Neural cell (in vitro differentiated cells): ENCODE measurements around the gene LBR. TPM values are rescaled to one million over a fixed set of nuclear protein-coding genes. Genes with fewer than 3 reads are reported as not detected.

Experiments used
- H2AFZ ChIP-seq: fragments of 200-600, 300-800 bp; sonication (generic), shearing (Covaris generic); 2 replicates; pipeline ENCODE4 v1.6.0; 2014; ENCODE audit warnings: low read depth, mild to moderate bottlenecking, antibody characterized with exemption, low read length, moderate library complexity
- H3F3A ChIP-seq: fragments of 200-600 bp; shearing (Covaris generic); 2 replicates; pipeline ENCODE4 v1.6.1; 2016; ENCODE audit warnings: mild to moderate bottlenecking, moderate library complexity, mixed read lengths, antibody characterized with exemption, low read length; ENCODE audit not compliant: insufficient read depth, poor library complexity, severe bottlenecking
- H3K27ac ChIP-seq: fragments of 200-600, 300-800 bp; sonication (generic), shearing (Covaris generic); 2 replicates; pipeline ENCODE4 v1.5.1; 2014; ENCODE audit warnings: mild to moderate bottlenecking, low read length, moderate library complexity
- H3K27me3 ChIP-seq: fragments of 300-800, 200-600 bp; sonication (generic), shearing (Covaris generic); 2 replicates; pipeline ENCODE4 v1.6.0; 2014; ENCODE audit warnings: mild to moderate bottlenecking, low read depth, low read length, moderate library complexity; ENCODE audit not compliant: insufficient read depth
- H3K36me3 ChIP-seq: fragments of 300-800, 200-600 bp; sonication (generic), shearing (Covaris generic); 2 replicates; pipeline ENCODE4 v1.5.1; 2014; ENCODE audit warnings: mild to moderate bottlenecking, antibody characterized with exemption, low read length, moderate library complexity; ENCODE audit not compliant: insufficient read depth
- H3K4me2 ChIP-seq: fragments of 300-800, 200-600 bp; sonication (generic), shearing (Covaris generic); 2 replicates; pipeline ENCODE4 v1.6.0; 2014; ENCODE audit warnings: mild to moderate bottlenecking, low read length
- H3K4me3 ChIP-seq: fragments of 300-800, 200-600 bp; sonication (generic), shearing (Covaris generic); 2 replicates; pipeline ENCODE4 v1.5.1; 2014; ENCODE audit warnings: mild to moderate bottlenecking, low read length, moderate library complexity
- H3K79me2 ChIP-seq: fragments of 200-600 bp; shearing (Covaris generic); replicated peaks from 2 replicates; pipeline ENCODE4 v1.6.0; 2014; ENCODE audit warnings: mild to moderate bottlenecking, low read length, moderate library complexity; ENCODE audit not compliant: insufficient read depth
- H3K9ac ChIP-seq: fragments of 300-800, 200-600 bp; sonication (generic), shearing (Covaris generic); 2 replicates; pipeline ENCODE4 v1.6.1; 2016; ENCODE audit warnings: mild to moderate bottlenecking, low read length, mixed read lengths
- H3K9me2 ChIP-seq: fragments of 200-600 bp; shearing (Covaris generic); 2 replicates; pipeline ENCODE4 v1.6.1; 2016; ENCODE audit warnings: mild to moderate bottlenecking, low read length, mixed read lengths; ENCODE audit not compliant: insufficient read depth
- H3K9me3 ChIP-seq: fragments of 200-600, 300-800 bp; sonication (generic), shearing (Covaris generic); 2 replicates; pipeline ENCODE4 v1.6.1; 2016; ENCODE audit warnings: mild to moderate bottlenecking, mixed run types, low read length, moderate library complexity, mixed read lengths
- H4K20me1 ChIP-seq: fragments of 200-600 bp; shearing (Covaris generic); 2 replicates; pipeline ENCODE4 v1.6.1; 2016; ENCODE audit warnings: mild to moderate bottlenecking, mixed run types; ENCODE audit not compliant: insufficient read depth
- EP300 ChIP-seq: fragments of 450-650 bp; conservative IDR thresholded peaks from 2 replicates; pipeline ENCODE4 v1.6.1; 2014; ENCODE audit warnings: antibody characterized with exemption, mild to moderate bottlenecking, moderate library complexity; ENCODE audit not compliant: poor library complexity, severe bottlenecking
- EZH2 ChIP-seq: fragments of 200-600, 300-800 bp; shearing (Covaris generic), sonication (generic); IDR thresholded peaks from 2 replicates; pipeline ENCODE4 v1.6.1; 2014; ENCODE audit warnings: antibody characterized with exemption, low read length, borderline replicate concordance, mild to moderate bottlenecking; ENCODE audit not compliant: insufficient read depth, poor library complexity, severe bottlenecking
- MXI1 ChIP-seq: fragments of 450-650 bp; conservative IDR thresholded peaks from 2 replicates; pipeline ENCODE4 v1.6.1; 2014; ENCODE audit warnings: antibody characterized with exemption, mild to moderate bottlenecking; ENCODE audit not compliant: poor library complexity, severe bottlenecking
- POLR2AphosphoS5 ChIP-seq: IDR thresholded peaks from 2 replicates; pipeline ENCODE4 v1.6.1; 2012
- RAD21 ChIP-seq: fragments of 450-650 bp; conservative IDR thresholded peaks from 2 replicates; pipeline ENCODE4 v1.6.1; 2014; ENCODE audit warnings: antibody characterized with exemption, mild to moderate bottlenecking, moderate library complexity
- REST ChIP-seq: IDR thresholded peaks from 2 replicates; pipeline ENCODE4 v1.6.1; 2012; ENCODE audit warnings: borderline replicate concordance
- SMC3 ChIP-seq: fragments of 450-650 bp; conservative IDR thresholded peaks from 2 replicates; pipeline ENCODE4 v1.6.1; 2014; ENCODE audit warnings: antibody characterized with exemption, mild to moderate bottlenecking, moderate library complexity; ENCODE audit not compliant: poor library complexity
- TAF1 ChIP-seq: IDR thresholded peaks from 2 replicates; pipeline ENCODE4 v1.6.1; 2012; ENCODE audit warnings: low read depth
- polyA plus RNA-seq: library from polyadenylated mRNA; depleted of rRNA; stranded (reverse); fragments of >200 nt; gene quantifications from 2 replicates; pipeline ENCODE4 v1.2.3, GENCODE V29; 2014
- TF ChIP-seq, protein P1 (sequence below): fragments of 450-650 bp; IDR thresholded peaks from 2 replicates; pipeline ENCODE4 v1.5.1; 2014; ENCODE audit warnings: antibody characterized with exemption, mild to moderate bottlenecking, moderate library complexity; ENCODE audit not compliant: poor library complexity, severe bottlenecking

Gene LBR
- polyA plus RNA-seq, 1 donor from 2014 or later = 156 TPM

- H3K9ac ChIP-seq = no peak overlapping the region
- H3K79me2 ChIP-seq = peaks cover 73% of the 10 kb centered on the region
- H3K27me3 ChIP-seq = no peaks in the 10 kb centered on the region
- no peak for TF ChIP-seq EP300
- TF ChIP-seq SMC3 = no peak
- TF ChIP-seq, protein P1, sequence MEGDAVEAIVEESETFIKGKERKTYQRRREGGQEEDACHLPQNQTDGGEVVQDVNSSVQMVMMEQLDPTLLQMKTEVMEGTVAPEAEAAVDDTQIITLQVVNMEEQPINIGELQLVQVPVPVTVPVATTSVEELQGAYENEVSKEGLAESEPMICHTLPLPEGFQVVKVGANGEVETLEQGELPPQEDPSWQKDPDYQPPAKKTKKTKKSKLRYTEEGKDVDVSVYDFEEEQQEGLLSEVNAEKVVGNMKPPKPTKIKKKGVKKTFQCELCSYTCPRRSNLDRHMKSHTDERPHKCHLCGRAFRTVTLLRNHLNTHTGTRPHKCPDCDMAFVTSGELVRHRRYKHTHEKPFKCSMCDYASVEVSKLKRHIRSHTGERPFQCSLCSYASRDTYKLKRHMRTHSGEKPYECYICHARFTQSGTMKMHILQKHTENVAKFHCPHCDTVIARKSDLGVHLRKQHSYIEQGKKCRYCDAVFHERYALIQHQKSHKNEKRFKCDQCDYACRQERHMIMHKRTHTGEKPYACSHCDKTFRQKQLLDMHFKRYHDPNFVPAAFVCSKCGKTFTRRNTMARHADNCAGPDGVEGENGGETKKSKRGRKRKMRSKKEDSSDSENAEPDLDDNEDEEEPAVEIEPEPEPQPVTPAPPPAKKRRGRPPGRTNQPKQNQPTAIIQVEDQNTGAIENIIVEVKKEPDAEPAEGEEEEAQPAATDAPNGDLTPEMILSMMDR = no peak
- TF ChIP-seq POLR2AphosphoS5 = no peak
- TF ChIP-seq MXI1 = no peak
- TF ChIP-seq REST = no peak
- TF ChIP-seq TAF1 = no peak
- H3K4me3 ChIP-seq = peak overlapping the region; percentile 95
- no peak overlapping the region for H3K27ac ChIP-seq
- H3F3A ChIP-seq = peaks cover 7% of the 10 kb centered on the region
- H3K9me2 ChIP-seq = no peaks in the 10 kb centered on the region
- H3K4me2 ChIP-seq = peak overlapping the region; percentile 100
- H3K36me3 ChIP-seq = no peaks in the 10 kb centered on the region
- H2AFZ ChIP-seq = no peak overlapping the region
- H3K9me3 ChIP-seq = no peaks in the 10 kb centered on the region
- H4K20me1 ChIP-seq = peaks cover 37% of the 10 kb centered on the region
Measured at GRCh38 chr1:225424562-225425200, 3.2 kb downstream of the LBR start.

- H3K36me3 ChIP-seq = peaks cover 9% of the 10 kb centered on the region
- TF ChIP-seq MXI1 (no peak), REST (no peak), TAF1 (no peak), RAD21 (no peak), EZH2 (no peak), EP300 (no peak), SMC3 (no peak), POLR2AphosphoS5 (no peak)
- TF ChIP-seq, protein P1 = no peak
- peak overlapping the region; percentile 95 for H3K4me3 ChIP-seq
- no peak overlapping the region for H3K27ac ChIP-seq
- H2AFZ ChIP-seq = no peak overlapping the region
- H3K9me3 ChIP-seq = no peaks in the 10 kb centered on the region
- H3F3A ChIP-seq = no peaks in the 10 kb centered on the region
- no peak overlapping the region for H3K4me2 ChIP-seq
- H3K79me2 ChIP-seq = peaks cover 85% of the 10 kb centered on the region
- no peaks in the 10 kb centered on the region for H3K9me2 ChIP-seq
- H3K27me3 ChIP-seq = no peaks in the 10 kb centered on the region
- H3K9ac ChIP-seq = no peak overlapping the region
- H4K20me1 ChIP-seq = peaks cover 37% of the 10 kb centered on the region
Measured at GRCh38 chr1:225423518-225423855, 4.4 kb downstream of the LBR start.
